ENCODE data around the gene G3BP1. TPM values are rescaled to one million over a fixed set of nuclear protein-coding genes. Genes with fewer than 3 reads are reported as not detected.
"Not testable (repeated sequence)": the region's sequence is repeated elsewhere in the genome, so short reads cannot be mapped to it uniquely, and the experiment has no call there.

G3BP1 gene
- polyA plus RNA-seq, 4 donors: 117 to 184 (median 168) TPM

DNA sequence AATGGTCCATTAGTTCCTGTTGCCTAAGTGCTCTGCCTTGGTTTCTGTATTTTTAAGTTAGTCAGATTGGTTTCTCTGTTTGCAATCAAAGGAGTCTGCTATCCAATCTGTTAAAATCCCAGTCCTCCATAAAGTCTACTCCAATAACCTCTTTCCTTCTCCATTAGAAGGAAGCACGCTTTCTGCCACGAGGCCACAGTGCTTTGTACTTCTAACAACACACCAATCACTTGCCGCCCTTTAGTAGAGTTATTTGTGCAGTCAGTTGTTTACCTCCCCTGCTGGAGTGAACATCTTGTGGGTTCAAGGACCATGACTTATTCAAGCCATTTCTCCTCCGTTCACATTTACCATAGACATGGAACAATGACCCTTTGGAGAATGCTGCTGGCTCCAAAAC lies 83.9 kb downstream of the G3BP1 start:
- DNase-seq (ENCODE audit: low read depth in 4 of 4, low spot score in 3 of 4): no peak

DNA sequence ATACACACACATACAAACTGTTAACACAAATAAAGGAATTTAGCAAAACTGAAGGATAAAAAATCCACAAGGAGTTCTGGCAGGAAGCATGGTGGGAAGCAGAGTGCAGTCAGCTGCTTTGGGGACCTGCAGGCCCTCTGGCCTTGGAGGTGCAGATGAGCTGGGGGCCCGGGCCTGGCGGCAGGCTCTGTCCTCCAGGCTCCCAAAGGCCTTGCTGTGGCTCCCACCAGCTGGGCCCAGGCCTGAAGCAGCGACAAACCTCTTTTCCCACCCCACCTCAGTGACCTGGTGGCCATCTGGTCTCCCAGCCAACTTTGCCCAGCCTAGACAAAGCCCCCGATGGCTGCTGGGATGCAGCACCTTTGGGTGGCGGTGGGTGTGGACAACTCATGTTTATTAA lies 85.1 kb downstream of the G3BP1 start:
- no peak for DNase-seq (ENCODE audit: low read depth in 4 of 4, low spot score in 3 of 4)

DNA sequence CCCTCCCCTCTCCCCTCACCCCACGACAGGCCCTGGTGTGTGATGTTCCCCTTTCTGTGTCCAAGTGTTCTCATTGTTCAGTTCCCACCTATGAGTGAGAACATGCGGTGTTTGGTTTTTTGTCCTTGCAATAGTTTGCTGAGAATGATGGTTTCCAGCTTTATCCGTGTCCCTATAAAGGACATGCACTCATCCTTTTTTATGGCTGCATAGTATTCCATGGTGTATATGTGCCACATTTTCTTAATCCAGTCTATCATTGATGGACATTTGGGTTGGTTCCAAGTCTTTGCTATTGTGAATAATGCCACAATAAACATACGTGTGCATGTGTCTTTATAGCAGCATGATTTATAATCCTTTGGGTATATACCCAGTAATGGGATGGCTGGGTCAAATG lies 89.1 kb downstream of the G3BP1 start:
- DNase-seq (ENCODE audit: low read depth in 4 of 4, low spot score in 3 of 4): not testable (repeated sequence)

Other genes with a start within 250 kb of the G3BP1 start
- gene FAT2, start 180.6 kb upstream of the G3BP1 start, polyA plus RNA-seq (ENCODE audit: insufficient read length in 4 of 4): 10 to 100 TPM in 1 of 4 donors, 1 to 10 TPM in 2, under 1 TPM in 1; 0.16 to 11.2 (median 7.3) TPM
- 1,000 to 10,000 TPM; 1,904 to 8,726 (median 2,831) TPM for gene SPARC, start 85.0 kb upstream of the G3BP1 start, polyA plus RNA-seq (ENCODE audit: insufficient read length in 4 of 4)
- gene ATOX1, start 13.3 kb upstream of the G3BP1 start, polyA plus RNA-seq (ENCODE audit: insufficient read length in 4 of 4): 100 to 1,000 TPM in 3 of 4 donors, 10 to 100 TPM in 1; 74.8 to 116 (median 108) TPM
- gene GLRA1, start 152.9 kb downstream of the G3BP1 start, polyA plus RNA-seq (ENCODE audit: insufficient read length in 4 of 4): not detected